ENCODE measurements around the gene ADAMTS16.

- TF ChIP-seq CTCF (IDR thresholded peaks at IDR 0.05) (no peak), EP300 (IDR thresholded peaks at IDR 0.05) (no peak)
Observed at GRCh38 chr5:5124231-5124630, 15.9 kb upstream of the ADAMTS16 start.
